Measurements from ENCODE around the gene GIT1. TPM values are rescaled to one million over a fixed set of nuclear protein-coding genes. Genes with fewer than 3 reads are reported as not detected.
A peak's percentile ranks its signal among the peaks of the same experiment; 100 is the strongest.

GIT1 gene
- total and polyA plus RNA-seq, 2 of the 13 experiments (the other 11 are each of a cell fraction or from before 2014, with no cell fraction given) = 14.2 to 30.8 TPM

GRCh38 chr17:29591146-29591736 lies 1.8 kb upstream of the GIT1 start (continued):
- TF ChIP-seq HNRNPK (IDR thresholded peaks at IDR 0.05; ENCODE audit: low read depth, low read length, poor library complexity, severe bottlenecking) = peak; percentile 23
- TF ChIP-seq MXD1 (CRISPR knock-in tag; IDR thresholded peaks at IDR 0.05) = 0 out of 2 replicates have a peak, but pooled peaks have one; percentile 4
- no peak for TF ChIP-seq ZNF577 (CRISPR knock-in tag; IDR thresholded peaks at IDR 0.05; ENCODE audit: borderline replicate concordance, low read depth)
- no peak for TF ChIP-seq CREM (IDR thresholded peaks at IDR 0.05)
- no peak for TF ChIP-seq CREM (CRISPR knock-in tag; IDR thresholded peaks at IDR 0.05)
- TF ChIP-seq ARID4A (CRISPR knock-in tag; IDR thresholded peaks at IDR 0.05; ENCODE audit: borderline replicate concordance) = peak; percentile 51; the same call in 1 of the 2 replicates
- 0 out of 2 replicates have a peak, but pooled peaks have one; percentile 24 for TF ChIP-seq ZNF280D (CRISPR knock-in tag; IDR thresholded peaks at IDR 0.05)
- no peak; the same call in 1 of the 2 replicates for TF ChIP-seq POLR2G (IDR thresholded peaks at IDR 0.05; ENCODE audit: low read depth, low read length)
- TF ChIP-seq ZNF362 (CRISPR knock-in tag; IDR thresholded peaks at IDR 0.05; ENCODE audit: borderline replicate concordance) = no peak
- no peak for TF ChIP-seq HNF4G (IDR thresholded peaks at IDR 0.05; ENCODE audit: borderline replicate concordance, low read depth, low read length)
- TF ChIP-seq HNF4G (CRISPR knock-in tag; IDR thresholded peaks at IDR 0.05; ENCODE audit: borderline replicate concordance, low read depth) = peak; percentile 16; the same call in 1 of the 2 replicates
- no peak for TF ChIP-seq MEIS1 (CRISPR knock-in tag; IDR thresholded peaks at IDR 0.05; ENCODE audit: borderline replicate concordance)
- no peak for TF ChIP-seq ATF7 (IDR thresholded peaks at IDR 0.05)
- no peak for TF ChIP-seq ATF7 (CRISPR knock-in tag; IDR thresholded peaks at IDR 0.05)
- TF ChIP-seq RXRB (CRISPR knock-in tag; IDR thresholded peaks at IDR 0.05; ENCODE audit: borderline replicate concordance) = 0 out of 2 replicates have a peak, but pooled peaks have one; percentile 27
- 0 out of 2 replicates have a peak, but pooled peaks have one; percentile 19 for TF ChIP-seq MTF2 (CRISPR knock-in tag; IDR thresholded peaks at IDR 0.05; ENCODE audit: borderline replicate concordance)
